HG02870 (cell line): Measurements from ENCODE around the gene FAM72D.
"Not testable (repeated sequence)": the region's sequence is repeated elsewhere in the genome, so short reads cannot be mapped to it uniquely, and the experiment has no call there.

ENCODE experiments used
- ATAC-seq: cut with Tn5 transposase; IDR thresholded peaks from one replicate; pipeline ENCODE4 v1.9.1; 2021; ENCODE audit warnings: mild to moderate bottlenecking, moderate library complexity; ENCODE audit not compliant: unreplicated experiment

Gene FAM72D

GRCh38 chr1:145144264-145144913, 48.6 kb downstream of the FAM72D start:
- ATAC-seq, result not testable (repeated sequence)

GRCh38 chr1:145146308-145146707, 50.5 kb downstream of the FAM72D start:
- ATAC-seq, result not testable (repeated sequence)

- ATAC-seq, result not testable (repeated sequence)
These were observed 51.4 kb downstream of the FAM72D start for GRCh38 chr1:145147172-145147571.

- not testable (repeated sequence) for ATAC-seq
These were observed 59.6 kb downstream of the FAM72D start for GRCh38 chr1:145155421-145155820.

GRCh38 chr1:145155873-145156272, 60.1 kb downstream of the FAM72D start:
- not testable (repeated sequence) for ATAC-seq

- ATAC-seq, result not testable (repeated sequence)
These were observed 61.3 kb downstream of the FAM72D start for GRCh38 chr1:145156891-145157610.

GRCh38 chr1:145157715-145158114, 61.9 kb downstream of the FAM72D start:
- not testable (repeated sequence) for ATAC-seq

- ATAC-seq, result peak; percentile 64
These were observed 65.4 kb downstream of the FAM72D start for GRCh38 chr1:145161046-145161752.
